B cell (primary cell): ENCODE results near the gene GPC5. TPM values are rescaled to one million over a fixed set of nuclear protein-coding genes. Genes with fewer than 3 reads are reported as not detected.

Experiments used
- ATAC-seq: fragments of 200-7000 bp; cut with Tn5 transposase; one replicate; pipeline ENCODE4 v1.10.0; 2021; ENCODE audit warnings: low read depth, mild to moderate bottlenecking, moderate number of reproducible peaks, moderate library complexity
- CTCF ChIA-PET: fragments of 350-600 bp; sonication (Branson Sonifier 250); formaldehyde crosslinking; loops from one replicate; lab custom pipeline; 2021; ENCODE audit warnings: antibody characterized with exemption, inconsistent platforms; lab: Charles Lee
- POLR2A ChIA-PET: fragments of 350-600 bp; sonication (Branson Sonifier 250); formaldehyde crosslinking; loops from one replicate; lab custom pipeline; 2021; ENCODE audit warnings: antibody characterized with exemption; lab: Charles Lee
- DNase-seq: peaks from one replicate; pipeline ENCODE4 v3.0.0; 2013
- H2AFZ ChIP-seq: 2 replicates; pipeline ENCODE4 v1.6.1; 2012; ENCODE audit warnings: mild to moderate bottlenecking, low read depth, low read length; ENCODE audit not compliant: insufficient read depth, poor library complexity, severe bottlenecking
- H3K27ac ChIP-seq, 2 donors: 1 replicate in 1 of 2; 2 replicates in 1 of 2; pipeline ENCODE4 v1.5.1; 2012 to 2013; ENCODE audit warnings: low read length in 2 of 2, mild to moderate bottlenecking in 2 of 2, moderate library complexity in 1 of 2
- H3K27me3 ChIP-seq, 4 experiments: fragments of 200-600 bp in 1 of 4; sonication (generic) in 1 of 4; replicated peaks in 1 of 4; 1 replicate in 2 of 4; 2 replicates in 2 of 4; pipeline versions ENCODE4 v1.6.1 to v1.7.0; 2013 to 2016; ENCODE audit warnings: low read length in 3 of 4, mild to moderate bottlenecking in 2 of 4, mixed read lengths in 1 of 4, moderate library complexity in 1 of 4; ENCODE audit not compliant: insufficient read depth in 4 of 4, control insufficient read depth in 3 of 4; ENCODE audit errors: control extremely low read depth in 1 of 4
- H3K36me3 ChIP-seq, 2 experiments: replicated peaks in 1 of 2; 1 replicate in 1 of 2; 2 replicates in 1 of 2; pipeline versions ENCODE4 v1.6.1 to v1.7.1; 2013; ENCODE audit warnings: low read length in 1 of 2; ENCODE audit not compliant: insufficient read depth in 2 of 2, control insufficient read depth in 1 of 2; ENCODE audit errors: control extremely low read depth in 1 of 2, extremely low read depth in 1 of 2
- H3K4me1 ChIP-seq, 2 donors: fragments of 200-600 bp in 1 of 2; sonication (generic) in 1 of 2; 1 replicate in 1 of 2; 2 replicates in 1 of 2; pipeline versions ENCODE4 v1.5.1 to v1.6.1; 2013 to 2017; ENCODE audit warnings: low read length in 2 of 2; ENCODE audit not compliant: control insufficient read depth in 2 of 2, insufficient read depth in 2 of 2
- H3K4me2 ChIP-seq: replicated peaks from 2 replicates; pipeline ENCODE3; 2012; ENCODE audit warnings: mild to moderate bottlenecking, low read depth, low read length; ENCODE audit not compliant: poor library complexity, severe bottlenecking
- H3K4me3 ChIP-seq, 5 experiments: fragments of 200-600 bp in 1 of 5; sonication (generic) in 1 of 5; 1 replicate in 3 of 5; 2 replicates in 2 of 5; pipeline versions ENCODE4 v1.5.1 to v1.7.0; 2011 to 2016; ENCODE audit warnings: low read length in 4 of 5, mild to moderate bottlenecking in 4 of 5, low read depth in 2 of 5, control low read depth in 1 of 5, moderate library complexity in 1 of 5; ENCODE audit not compliant: insufficient read depth in 1 of 5; ENCODE audit errors: control extremely low read depth in 1 of 5, extremely low read depth in 1 of 5
- H3K79me2 ChIP-seq: fragments of 200-600 bp; sonication (generic); one replicate; pipeline ENCODE4 v1.6.0; 2016; ENCODE audit warnings: low read length; ENCODE audit not compliant: control insufficient read depth, insufficient read depth
- H3K9ac ChIP-seq: fragments of 200-600 bp; sonication (generic); 2 replicates; pipeline ENCODE4 v1.6.1; 2017; ENCODE audit warnings: mild to moderate bottlenecking, low read length, moderate library complexity
- H3K9me3 ChIP-seq, 3 donors: one replicate each; pipeline versions ENCODE4 v1.6.1 to v1.7.1; 2013; ENCODE audit warnings: low read length in 2 of 3; ENCODE audit not compliant: control insufficient read depth in 2 of 3, insufficient read depth in 1 of 3; ENCODE audit errors: control extremely low read depth in 1 of 3
- H4K20me1 ChIP-seq: 2 replicates; pipeline ENCODE4 v1.6.0; 2012; ENCODE audit warnings: mild to moderate bottlenecking, low read length; ENCODE audit not compliant: insufficient read depth, control insufficient read depth, poor library complexity, severe bottlenecking
- H3K27ac Mint-ChIP-seq: one replicate; pipeline ENCODE4 v1.8.0; 2021; ENCODE audit warnings: mixed read lengths
- H3K27me3 Mint-ChIP-seq: one replicate; pipeline ENCODE4 v1.8.0; 2021; ENCODE audit warnings: mixed read lengths
- H3K4me1 Mint-ChIP-seq: one replicate; pipeline ENCODE4 v1.8.0; 2021; ENCODE audit warnings: mixed read lengths
- H3K4me3 Mint-ChIP-seq: one replicate; pipeline ENCODE4 v1.8.0; 2021; ENCODE audit warnings: mixed read lengths
- H3K9me3 Mint-ChIP-seq: one replicate; pipeline ENCODE4 v1.8.0; 2022; ENCODE audit warnings: mixed read lengths; ENCODE audit not compliant: insufficient read depth
- EZH2 ChIP-seq: IDR thresholded peaks from 2 replicates; pipeline ENCODE4 v1.6.1; 2012; ENCODE audit warnings: borderline replicate concordance, low read depth, mild to moderate bottlenecking, moderate library complexity, low read length; ENCODE audit not compliant: insufficient read depth, poor library complexity, severe bottlenecking
- WGBS: methylation state at CpG from one replicate; pipeline ENCODE4 v1.1.5; 2013; ENCODE audit warnings: missing lambda C conversion rate; ENCODE audit not compliant: insufficient coverage; 5-methylcytosine and 5-hydroxymethylcytosine counted together
- intact Hi-C: fragments of 100-400 bp; cut with micrococcal nuclease; formaldehyde crosslinking; loops from one replicate; pipeline ENCODE4 v1.10.0; 2022
- polyA plus RNA-seq: library from polyadenylated mRNA; depleted of rRNA; stranded (reverse); fragments of >200 nt; gene quantifications from 2 replicates; pipeline ENCODE4 v1.2.3, GENCODE V29; 2012
- total RNA-seq, 2 donors: library from RNA; stranded (reverse); fragments of 120-200 nt in 1 of 2; gene quantifications; 1 replicate in 1 of 2; 2 replicates in 1 of 2; pipeline versions ENCODE4 v1.2.3 to v1.2.4, GENCODE V29; 2013 to 2022
- TF ChIP-seq, protein P1 (sequence below): fragments of 200-600 bp; IDR thresholded peaks from one replicate; pipeline ENCODE4 v1.8.0; 2022; ENCODE audit warnings: antibody characterized with exemption, mild to moderate bottlenecking

Gene GPC5
- total and polyA plus RNA-seq, 2 donors (not counting 1 experiment from before 2014, with no cell fraction given), result 0.15 to 0.30 TPM

GRCh38 chr13:91526543-91527033, 128.2 kb downstream of the GPC5 start:
- Histone ChIP-seq H3K27ac (no peak overlapping the region), H4K20me1 (no peaks in the 10 kb centered on the region), H3K79me2 (no peaks in the 10 kb centered on the region), H3K4me3 (no peak overlapping the region), H3K9me3 (peaks cover 0 to 7% (median 0%) of the 10 kb centered on the region in 3 donors), H3K9ac (no peak overlapping the region), H3K36me3 (no peaks in the 10 kb centered on the region), H3K27me3 (no peaks in the 10 kb centered on the region), H3K4me2 (no peak overlapping the region), H2AFZ (no peak overlapping the region), H3K4me1 (no peaks in the 10 kb centered on the region)
- no peaks in the 10 kb centered on the region for H3K27me3 Mint-ChIP-seq
- no CpG with 5 or more reads among the region's 3 CpGs for WGBS
- TF ChIP-seq, protein P1, sequence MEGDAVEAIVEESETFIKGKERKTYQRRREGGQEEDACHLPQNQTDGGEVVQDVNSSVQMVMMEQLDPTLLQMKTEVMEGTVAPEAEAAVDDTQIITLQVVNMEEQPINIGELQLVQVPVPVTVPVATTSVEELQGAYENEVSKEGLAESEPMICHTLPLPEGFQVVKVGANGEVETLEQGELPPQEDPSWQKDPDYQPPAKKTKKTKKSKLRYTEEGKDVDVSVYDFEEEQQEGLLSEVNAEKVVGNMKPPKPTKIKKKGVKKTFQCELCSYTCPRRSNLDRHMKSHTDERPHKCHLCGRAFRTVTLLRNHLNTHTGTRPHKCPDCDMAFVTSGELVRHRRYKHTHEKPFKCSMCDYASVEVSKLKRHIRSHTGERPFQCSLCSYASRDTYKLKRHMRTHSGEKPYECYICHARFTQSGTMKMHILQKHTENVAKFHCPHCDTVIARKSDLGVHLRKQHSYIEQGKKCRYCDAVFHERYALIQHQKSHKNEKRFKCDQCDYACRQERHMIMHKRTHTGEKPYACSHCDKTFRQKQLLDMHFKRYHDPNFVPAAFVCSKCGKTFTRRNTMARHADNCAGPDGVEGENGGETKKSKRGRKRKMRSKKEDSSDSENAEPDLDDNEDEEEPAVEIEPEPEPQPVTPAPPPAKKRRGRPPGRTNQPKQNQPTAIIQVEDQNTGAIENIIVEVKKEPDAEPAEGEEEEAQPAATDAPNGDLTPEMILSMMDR, result no peak
- TF ChIP-seq EZH2, result no peak
- H3K9me3 Mint-ChIP-seq, result peaks cover 5% of the 10 kb centered on the region
- intact Hi-C loops, result no loop called here
- ATAC-seq (no peak), DNase-seq (no peak)
- no peak overlapping the region for H3K27ac Mint-ChIP-seq
- no peaks in the 10 kb centered on the region for H3K4me1 Mint-ChIP-seq
- POLR2A ChIA-PET, result no interaction called here
- CTCF ChIA-PET, result no interaction called here
- H3K4me3 Mint-ChIP-seq, result no peak overlapping the region

DNA sequence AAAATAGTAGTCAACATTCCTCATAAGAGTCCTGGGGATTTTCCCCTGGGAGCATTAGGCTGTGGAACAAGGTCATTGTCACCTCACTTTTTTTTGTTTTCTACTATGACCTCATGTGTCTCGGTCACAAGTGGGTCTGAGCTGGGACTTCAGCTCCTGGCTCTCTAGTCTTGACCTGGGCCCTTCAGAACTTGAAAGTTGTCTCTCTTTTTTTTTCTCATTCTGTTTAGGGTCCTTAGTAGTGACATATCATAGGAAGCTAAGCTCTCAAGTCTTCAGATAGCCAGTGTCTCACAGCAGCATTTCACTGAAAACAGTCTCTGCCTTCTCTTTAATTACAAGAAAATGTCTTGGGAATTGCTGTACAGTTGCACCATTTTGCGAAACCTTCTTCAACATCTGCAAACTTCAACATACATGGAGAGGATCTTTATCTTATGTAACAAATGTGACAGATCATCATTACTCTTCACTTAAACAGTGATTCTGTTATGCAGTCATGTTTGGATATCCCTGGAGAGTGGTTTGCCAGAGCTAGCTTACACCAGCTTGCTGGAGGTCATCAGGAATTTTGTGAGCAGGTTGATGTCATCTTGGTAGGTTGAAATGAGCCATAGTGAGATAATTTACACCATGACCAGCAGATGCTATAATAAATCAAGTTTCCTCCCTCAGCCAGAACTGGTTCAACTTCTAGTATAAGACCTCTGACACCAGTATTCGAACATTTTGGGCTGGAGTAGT, 131.5 kb downstream of the GPC5 start:
- H3K36me3 ChIP-seq, result no peaks in the 10 kb centered on the region
- no peaks in the 10 kb centered on the region for H3K4me1 ChIP-seq
- H3K27me3 ChIP-seq, result no peaks in the 10 kb centered on the region
- H3K79me2 ChIP-seq, result no peaks in the 10 kb centered on the region
- no peak for TF ChIP-seq EZH2
- TF ChIP-seq, protein P1, result no peak
- peaks cover 5% of the 10 kb centered on the region for H3K9me3 Mint-ChIP-seq
- no peaks in the 10 kb centered on the region for H3K27me3 Mint-ChIP-seq
- intact Hi-C loops, result no loop called here
- no peak for DNase-seq
- no peak overlapping the region for H3K9ac ChIP-seq
- H3K4me2 ChIP-seq, result no peak overlapping the region
- no peak overlapping the region for H3K27ac ChIP-seq
- CTCF ChIA-PET, result no interaction called here
- H3K4me3 ChIP-seq, result no peak overlapping the region
- H3K9me3 ChIP-seq, result peaks cover 0 to 7% (median 0%) of the 10 kb centered on the region in 3 donors
- ATAC-seq, result no peak
- WGBS, result 83% methylated on average over 1 of the region's 3 CpGs
- POLR2A ChIA-PET, result no interaction called here
- no peaks in the 10 kb centered on the region for H3K4me1 Mint-ChIP-seq
- H4K20me1 ChIP-seq, result no peaks in the 10 kb centered on the region
- no peak overlapping the region for H3K27ac Mint-ChIP-seq
- H2AFZ ChIP-seq, result no peak overlapping the region
- H3K4me3 Mint-ChIP-seq, result no peak overlapping the region
